ENCODE results near the gene SORBS2.

SORBS2 gene

DNA sequence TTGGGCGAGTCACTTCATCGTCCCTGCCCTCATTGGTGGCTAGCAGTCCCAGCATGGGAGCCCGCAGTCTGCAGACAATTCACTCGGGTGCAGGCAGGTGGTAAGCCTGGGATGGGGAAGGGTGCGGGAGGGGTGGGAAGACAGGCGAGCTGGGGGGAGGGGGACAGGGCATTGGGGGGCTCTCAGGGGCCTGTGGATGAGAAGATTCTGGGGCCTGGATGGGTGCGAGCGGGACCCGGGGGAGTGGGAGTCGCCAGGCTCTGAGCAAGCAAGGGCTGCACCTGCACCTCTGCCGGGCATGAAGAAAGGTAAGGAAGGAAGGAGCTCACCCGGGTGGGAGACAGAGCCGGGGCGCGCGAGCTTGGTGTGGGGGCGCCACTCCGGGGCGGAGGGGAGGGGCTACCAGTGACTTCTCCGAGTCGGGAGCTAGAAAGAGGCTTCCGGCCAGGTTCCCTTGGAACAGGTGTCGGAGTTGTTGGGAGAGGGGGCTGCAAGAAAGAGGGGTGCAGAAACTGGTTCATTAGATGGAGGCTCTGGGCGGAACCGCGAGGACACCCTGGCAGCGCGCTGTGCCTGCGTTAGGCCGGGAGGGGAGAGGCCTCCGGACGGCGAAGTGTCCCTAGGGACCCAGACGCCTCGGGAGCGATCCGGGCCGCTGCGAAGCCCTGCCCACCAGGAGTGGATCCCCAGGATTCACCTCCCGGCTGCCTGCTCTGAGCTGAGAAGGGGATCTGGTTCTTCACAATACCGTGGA is 173.3 kb downstream of the SORBS2 start:
- DNase-seq (ENCODE audit: low read depth in 2 of 2), result no peak

DNA sequence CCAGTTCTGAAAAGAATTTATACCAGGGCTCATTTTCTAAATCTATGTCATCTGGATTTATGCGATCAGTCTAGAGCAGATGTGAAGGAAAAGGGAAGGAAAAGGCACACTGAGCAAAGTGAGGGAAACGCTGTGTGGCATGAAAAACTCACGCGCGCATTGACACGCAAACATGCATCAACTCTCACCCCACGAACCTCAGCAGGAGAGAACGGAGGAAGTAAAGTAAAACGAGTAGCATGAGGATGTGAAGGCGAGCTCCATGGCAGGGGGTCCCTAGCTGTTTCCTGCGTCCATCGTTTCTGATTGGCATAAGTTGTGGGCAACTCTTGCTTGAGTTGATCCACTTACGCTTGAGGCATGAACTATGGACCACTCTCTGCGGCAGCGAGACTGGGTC is 173.9 kb downstream of the SORBS2 start:
- no peak for DNase-seq (ENCODE audit: low read depth in 2 of 2)

DNA sequence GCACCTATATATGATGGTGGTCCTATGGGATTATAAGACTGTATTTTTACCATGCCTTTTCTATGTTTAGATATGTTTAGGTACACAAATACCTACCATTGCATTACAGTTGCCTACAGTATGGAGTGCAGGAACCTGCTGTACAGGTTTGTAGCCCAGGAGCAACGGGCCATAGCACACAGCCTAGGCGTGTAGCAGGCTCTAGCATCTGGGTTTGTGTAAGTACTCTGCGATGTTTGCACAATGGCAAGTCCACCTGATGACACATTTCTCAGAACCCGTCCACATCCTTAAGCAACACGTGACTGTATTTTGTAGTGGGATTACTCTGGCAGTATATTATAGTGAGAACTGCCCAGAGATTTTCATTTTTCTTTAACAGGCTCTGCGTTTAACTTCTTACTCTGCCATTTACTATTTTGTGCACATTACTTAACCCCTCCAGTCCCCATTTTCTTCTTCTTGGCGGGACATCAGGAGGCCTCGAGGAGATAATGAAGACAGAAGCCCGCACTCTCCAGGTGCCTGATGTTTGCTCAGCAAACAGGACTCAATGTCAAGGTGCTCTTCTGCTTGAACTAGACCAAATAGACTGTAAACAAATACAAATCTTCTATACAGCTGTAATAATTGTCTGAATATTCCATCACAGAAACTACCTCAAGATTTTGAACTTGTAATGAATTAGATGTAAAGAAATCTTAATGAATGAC is 174.7 kb downstream of the SORBS2 start:
- DNase-seq (ENCODE audit: low read depth in 2 of 2), result no peak

DNA sequence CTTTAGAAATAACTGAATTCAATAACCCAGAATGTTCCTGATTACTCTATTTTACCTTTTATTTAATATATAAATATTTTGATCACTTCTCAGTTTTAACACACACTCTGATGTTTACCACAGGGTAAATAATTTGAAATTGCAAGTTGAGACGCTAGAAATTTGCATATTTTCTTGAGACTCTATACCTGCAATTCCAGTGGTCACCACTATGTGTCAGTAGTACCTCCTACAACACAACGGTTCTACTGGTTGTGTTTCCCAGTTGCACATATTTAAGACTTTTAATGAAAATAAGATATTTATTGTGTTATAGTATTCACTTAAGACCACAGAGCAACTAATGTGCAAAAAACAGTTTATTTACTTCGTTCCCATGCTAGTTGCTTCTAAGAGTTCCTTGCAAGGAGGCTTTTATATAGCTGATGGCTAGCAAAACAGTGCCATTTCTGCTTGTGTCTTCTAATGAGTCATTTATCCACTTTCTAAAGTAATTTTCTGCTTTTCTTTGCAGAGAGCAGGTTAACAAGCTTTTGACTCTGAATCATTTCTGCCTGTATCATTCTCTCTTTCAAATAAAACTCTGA is 177.8 kb downstream of the SORBS2 start:
- DNase-seq (ENCODE audit: low read depth in 2 of 2), result no peak

DNA sequence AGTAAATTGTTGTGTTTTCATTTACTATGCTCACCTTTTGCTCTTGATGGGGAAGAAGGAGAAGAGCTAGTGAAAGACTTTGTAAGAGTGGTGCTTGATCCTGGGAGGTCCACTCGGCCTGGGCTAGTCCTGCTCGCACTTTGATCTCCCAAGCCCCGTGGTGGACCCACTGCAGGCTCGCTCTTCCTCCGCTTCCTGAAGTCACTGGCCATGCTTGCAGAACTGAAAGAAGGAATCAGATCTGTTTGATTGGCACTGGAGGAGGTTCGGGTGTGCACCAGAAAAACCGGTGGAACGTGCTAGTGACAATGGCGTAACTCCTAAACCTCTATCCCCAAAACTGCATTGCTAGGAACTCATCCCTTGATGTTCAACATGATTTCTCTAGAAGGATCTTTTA is 185.2 kb downstream of the SORBS2 start:
- no peak for DNase-seq (ENCODE audit: low read depth in 2 of 2)

DNA sequence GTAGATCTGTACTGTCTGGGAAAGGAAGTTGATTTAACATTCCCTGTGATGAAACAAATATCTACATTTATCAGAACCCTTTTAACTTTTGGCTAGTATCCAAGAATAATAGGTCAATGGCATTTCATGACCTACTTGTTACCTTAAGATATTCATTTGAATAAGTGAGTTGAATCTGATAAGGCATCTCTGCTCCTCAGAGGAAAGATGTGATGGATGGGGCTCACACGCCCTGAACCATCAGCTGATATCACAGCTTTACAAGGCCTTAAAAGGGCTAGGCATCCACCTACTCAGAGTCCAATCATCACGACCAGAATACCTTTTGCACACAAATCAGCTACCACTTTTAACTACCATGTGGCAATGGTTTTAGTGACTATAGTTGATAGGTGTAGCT is 186.5 kb downstream of the SORBS2 start:
- DNase-seq (ENCODE audit: low read depth in 2 of 2), result no peak

DNA sequence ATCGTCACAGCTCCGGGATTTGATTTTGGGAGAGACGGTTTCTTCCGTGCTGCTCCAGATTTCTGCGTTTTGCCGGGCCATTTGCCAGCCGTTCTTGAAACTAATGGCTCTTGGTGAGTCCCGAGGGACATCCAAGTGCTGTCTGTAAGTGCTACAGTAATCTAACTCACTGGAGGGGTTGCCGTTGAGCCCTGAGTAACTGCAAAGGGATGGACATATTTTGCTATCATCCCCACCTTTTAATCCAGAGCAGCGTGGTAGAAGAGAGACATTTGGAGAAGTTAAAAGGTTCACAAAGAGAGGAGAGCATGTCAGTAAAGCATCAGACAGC is 187.8 kb downstream of the SORBS2 start:
- DNase-seq (ENCODE audit: low read depth in 2 of 2), result no peak

DNA sequence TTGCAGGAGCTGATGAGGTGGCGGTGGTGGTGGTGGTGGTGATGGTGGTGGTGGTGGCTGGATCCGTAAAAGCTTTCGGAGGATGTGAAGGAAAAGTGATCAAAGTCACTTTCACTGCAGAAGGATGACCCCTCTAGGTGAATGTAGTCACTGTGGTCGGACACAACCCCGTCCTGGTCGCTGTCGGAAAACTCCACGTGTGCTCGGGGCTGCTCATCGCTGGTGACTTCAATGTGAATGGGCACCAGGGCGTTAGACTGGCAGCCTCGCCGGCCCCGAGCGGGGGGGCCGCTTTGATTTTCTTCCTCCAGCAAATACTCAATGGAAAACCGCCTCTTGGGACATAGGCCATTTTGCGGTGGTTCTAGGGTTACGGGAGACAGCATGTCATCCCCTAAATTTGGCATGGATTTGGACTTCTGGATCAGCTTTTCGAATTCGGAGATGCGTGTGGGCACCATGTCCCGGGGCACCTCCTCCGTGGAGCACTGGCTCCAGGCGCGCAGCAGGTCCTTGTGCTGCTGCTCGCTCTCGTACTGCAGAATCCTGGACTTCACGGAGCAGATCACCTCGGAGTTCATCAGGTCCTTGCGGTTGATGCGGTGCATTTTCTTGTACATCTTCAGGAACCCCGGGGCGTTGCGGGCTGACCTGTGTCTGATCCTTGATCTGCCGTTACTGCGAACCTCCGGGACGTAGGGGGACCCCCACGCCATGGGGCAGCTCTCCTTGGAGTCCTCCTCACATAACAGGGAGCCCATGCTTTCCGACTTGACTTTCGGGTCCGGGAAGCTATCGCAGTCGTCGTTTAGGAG is 188.3 kb downstream of the SORBS2 start:
- DNase-seq (ENCODE audit: low read depth in 2 of 2), result no peak

DNA sequence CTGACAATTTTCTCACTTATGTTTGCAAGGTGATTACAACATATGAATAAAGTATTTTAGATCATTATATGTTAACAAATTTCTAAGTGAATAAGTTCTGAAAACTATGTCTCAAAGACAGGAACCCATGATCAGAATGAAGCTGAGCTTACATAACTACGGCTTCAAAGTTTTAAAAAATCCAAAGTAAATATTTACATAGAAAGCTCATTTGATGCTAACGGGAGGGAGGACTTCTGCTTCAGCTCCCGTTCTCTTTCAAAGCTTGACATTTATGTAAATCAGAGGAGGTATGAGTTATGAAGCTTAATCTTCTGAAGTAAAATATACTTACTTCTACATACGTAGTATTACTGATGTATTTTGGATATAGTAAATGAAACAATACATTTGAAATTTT is 203.8 kb downstream of the SORBS2 start:
- DNase-seq (ENCODE audit: low read depth in 2 of 2), result no peak

DNA sequence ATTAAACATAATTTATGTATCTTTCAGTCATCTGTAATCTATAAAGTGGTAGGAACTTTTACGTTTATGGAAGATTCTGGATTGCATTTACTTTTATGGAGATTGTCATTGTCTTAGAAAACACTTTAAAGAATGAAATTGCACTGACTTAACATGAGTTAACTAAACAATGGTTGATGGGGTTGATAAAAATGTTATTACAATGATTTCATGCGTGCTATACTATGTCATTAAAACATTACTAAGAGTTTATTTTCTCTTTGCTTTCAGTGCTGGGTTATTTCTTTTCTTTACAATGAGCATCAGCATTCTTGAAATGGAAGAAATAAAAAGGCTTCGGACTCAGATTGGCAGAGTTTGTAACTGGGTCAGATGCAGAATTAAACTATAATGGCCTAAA is 209.6 kb downstream of the SORBS2 start:
- no peak for DNase-seq (ENCODE audit: low read depth in 2 of 2)

DNA sequence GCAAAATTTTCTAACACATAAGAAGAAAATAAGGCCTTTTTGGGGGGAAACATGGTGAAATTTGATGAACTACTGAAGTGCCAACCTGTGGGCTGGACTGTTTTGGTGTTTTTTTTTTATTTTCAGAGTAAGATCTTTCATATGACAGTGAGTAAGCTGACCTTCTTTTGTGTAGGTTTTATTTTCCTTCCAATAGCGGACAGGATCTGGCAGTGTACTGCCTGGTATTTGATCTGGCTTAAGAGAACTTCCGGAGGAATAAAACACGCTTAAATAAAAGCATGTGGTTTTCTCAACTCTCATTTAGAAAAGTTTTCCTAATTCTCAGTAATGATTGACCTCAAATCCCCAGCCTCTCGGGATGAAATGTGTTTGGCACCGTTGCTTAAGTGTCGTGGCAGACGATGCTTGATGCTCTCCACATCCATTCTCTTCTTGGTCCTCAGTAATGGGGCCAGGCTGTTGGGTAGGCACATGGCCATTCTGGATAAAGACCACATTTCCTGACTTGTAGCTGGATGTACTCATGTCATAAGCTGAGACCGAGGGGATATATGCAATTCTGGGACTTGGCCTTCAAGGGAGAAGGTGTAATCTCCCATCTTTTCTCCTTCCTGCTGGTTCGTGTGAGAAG is 211.1 kb downstream of the SORBS2 start:
- DNase-seq (ENCODE audit: low read depth in 2 of 2), result no peak

DNA sequence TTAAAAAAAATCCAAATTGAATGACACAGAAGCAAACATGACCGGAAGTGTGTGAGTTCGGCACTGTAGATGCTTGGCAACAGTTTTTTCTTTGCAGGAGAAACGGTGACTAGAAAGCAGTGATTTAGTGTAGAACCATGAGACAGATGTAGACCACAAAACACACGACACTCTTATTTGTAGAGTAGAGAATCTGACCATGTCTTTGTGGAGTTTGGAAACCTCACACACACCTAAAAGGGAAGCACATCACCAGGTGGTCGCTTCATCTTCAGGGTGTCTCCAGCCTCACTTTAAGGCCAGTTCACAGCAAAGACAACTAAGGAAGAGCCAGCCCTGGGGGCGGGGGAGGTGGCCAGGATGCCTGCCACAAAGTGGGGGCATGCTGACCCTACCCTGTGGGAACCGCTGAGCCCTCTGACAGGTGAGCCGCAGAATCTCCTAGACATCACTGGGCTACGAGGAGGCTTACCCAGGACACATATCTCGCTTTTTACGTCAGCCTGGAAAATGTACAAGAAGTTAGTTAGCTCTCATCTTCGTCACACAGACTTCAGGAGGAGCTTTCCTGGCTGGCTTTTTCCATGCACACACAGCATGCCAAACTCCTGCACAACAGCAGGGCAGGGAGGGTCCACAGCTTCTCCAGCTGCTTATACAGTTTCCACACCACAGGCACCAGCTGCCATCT is 212.3 kb downstream of the SORBS2 start:
- DNase-seq (ENCODE audit: low read depth in 2 of 2), result no peak

DNA sequence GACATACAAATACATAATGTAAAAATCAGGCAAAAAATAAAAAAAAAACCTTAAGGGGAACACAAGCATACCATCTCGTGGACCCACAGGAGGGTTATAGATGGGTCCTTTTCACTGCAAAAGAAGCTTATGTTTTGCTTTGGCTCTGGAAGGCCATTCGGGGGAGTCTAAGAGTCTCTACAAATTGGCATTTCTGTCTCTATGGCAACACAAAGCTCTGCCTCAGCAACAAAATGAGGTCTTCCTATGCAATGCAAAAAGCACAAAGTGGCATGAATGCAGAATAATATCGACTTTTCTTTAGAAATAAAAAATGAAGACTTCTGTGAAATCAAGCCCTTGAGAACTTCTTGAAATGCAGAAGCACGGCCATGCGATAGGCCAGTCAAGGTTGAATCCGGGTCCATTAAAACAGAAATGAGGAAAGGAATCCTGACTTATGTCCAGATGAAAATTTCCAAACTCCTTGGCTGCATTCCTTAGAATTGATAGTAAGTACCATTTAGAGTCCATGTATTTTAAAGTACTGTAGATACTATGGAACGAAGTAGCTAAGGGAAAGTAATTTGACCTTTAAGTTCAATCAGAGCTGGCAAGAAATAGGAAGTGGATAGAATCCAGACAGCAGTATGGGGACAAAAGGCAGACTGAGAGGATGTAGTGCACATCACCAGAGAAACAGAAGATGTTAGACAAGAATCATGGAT is 213.0 kb downstream of the SORBS2 start:
- DNase-seq (ENCODE audit: low read depth in 2 of 2), result no peak

DNA sequence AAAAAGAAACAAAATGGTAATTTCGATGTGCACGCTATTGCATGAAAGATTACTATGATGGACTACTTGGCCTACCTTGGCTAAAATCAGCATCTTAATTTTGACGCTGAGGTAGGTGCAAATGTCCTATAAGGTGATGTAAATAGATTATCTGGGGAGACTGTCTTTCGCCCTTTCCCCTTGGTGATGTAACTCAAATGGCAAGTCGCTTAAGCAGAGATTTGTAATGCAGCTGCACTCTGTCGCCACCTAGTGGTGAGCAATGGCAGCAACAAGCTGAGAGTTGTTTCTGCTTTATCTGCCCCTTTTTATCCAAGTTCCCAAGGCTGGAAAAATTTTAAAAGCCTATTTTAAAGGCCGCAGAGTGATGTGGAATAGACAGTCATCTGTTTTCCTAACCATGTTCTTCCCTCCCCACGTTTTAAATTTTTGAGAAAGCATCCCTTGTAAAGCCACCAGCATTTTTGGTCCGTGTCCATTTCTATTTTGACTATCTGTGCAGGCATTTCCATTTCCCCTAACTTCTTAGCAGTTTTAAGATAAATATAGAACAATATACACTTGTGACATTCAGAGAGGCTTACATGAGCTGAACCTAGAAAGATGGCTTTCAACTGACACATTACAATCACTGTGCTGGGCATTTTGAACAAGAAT is 214.3 kb downstream of the SORBS2 start:
- DNase-seq (ENCODE audit: low read depth in 2 of 2), result peak; percentile 38 to 48

DNA sequence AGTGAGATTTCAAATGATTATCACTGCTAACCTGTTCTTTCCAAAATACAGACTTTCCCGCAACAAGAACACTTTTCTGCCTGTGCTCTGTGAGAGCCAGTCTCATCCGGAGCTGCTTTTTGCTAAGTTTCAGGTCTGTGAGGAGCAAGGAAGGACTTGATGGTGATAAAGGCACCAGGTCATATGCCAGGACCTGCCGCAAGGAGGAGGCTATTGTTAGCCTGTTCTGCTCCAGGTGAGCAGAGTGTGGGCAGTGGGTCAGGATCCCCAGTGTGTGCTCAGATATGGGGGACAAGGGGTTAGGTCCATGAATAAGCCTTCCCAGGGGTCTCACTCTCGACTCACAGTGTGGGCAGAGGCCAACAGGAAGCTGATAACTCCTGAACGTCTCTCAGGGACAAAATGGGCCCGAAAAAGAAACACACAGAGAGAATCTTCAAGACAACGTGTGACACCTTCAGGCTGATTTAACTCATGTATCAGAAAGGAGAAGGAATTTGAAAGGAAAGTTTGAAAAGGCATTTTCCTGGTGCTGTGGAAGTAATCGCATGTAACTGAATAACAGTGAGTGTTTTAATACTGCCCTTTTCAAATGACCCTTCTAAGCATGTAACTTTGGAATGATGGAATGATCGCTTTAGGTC is 219.0 kb downstream of the SORBS2 start:
- no peak for DNase-seq (ENCODE audit: low read depth in 2 of 2)

DNA sequence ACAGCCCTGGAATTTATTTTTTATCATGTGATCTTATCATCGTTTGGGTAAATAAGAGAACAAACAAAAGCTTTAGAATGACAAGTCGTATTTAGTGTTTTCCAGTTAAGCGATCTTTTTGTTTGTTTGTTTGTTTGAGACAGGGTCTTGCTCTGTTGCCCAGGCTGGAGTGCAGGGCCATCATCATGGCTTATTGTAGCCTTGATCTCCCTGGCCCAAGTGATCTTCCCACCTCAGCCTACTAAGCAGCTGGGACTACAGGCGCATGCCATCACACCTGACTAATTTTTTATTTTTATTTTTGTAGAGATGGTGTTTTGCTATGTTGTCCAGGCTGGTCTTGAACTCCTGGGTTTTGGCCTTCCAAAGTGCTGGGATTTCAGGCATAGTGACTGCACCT is 219.6 kb downstream of the SORBS2 start:
- no peak for DNase-seq (ENCODE audit: low read depth in 2 of 2)

DNA sequence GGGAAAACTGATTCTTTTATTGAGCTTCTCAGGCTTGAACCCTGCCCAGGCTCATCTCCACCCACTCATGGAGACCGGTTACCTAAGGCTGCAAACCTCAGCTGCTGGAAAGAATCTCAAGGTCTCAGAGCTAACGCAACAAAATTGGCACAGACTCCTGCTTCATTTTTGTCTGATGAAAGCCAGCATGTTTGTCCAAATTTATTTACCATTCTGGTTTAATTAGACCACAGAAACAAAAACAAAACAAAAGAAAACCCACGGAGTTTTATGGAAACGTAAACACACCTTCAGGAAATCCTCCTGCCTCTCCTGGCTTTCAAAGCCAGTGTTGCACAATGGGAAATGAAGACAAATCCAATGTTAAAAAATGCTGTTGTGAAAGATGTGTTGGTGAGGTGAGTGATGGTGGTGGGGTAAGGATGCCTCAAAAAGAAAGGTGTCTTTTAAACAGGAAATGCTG is 220.3 kb downstream of the SORBS2 start:
- no peak for DNase-seq (ENCODE audit: low read depth in 2 of 2)

DNA sequence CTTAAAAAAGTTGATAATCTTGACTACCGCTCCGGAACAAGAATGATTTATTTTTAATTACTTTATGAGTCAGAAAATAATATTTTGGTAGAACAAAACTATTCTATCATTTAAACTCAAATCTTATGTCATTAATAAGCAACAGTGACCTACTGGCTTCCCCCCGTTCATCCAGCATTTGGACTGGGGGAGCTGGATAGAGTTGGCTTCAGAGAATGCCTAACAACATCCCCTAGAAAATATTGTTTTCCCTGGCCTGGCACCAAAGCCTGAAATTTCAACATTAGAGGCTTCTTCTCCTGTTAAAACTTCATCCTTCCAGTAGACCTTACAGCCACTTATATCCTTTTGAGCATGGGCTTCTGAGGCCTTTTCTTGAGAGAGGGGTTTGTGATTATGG is 221.0 kb downstream of the SORBS2 start:
- no peak for DNase-seq (ENCODE audit: low read depth in 2 of 2)

DNA sequence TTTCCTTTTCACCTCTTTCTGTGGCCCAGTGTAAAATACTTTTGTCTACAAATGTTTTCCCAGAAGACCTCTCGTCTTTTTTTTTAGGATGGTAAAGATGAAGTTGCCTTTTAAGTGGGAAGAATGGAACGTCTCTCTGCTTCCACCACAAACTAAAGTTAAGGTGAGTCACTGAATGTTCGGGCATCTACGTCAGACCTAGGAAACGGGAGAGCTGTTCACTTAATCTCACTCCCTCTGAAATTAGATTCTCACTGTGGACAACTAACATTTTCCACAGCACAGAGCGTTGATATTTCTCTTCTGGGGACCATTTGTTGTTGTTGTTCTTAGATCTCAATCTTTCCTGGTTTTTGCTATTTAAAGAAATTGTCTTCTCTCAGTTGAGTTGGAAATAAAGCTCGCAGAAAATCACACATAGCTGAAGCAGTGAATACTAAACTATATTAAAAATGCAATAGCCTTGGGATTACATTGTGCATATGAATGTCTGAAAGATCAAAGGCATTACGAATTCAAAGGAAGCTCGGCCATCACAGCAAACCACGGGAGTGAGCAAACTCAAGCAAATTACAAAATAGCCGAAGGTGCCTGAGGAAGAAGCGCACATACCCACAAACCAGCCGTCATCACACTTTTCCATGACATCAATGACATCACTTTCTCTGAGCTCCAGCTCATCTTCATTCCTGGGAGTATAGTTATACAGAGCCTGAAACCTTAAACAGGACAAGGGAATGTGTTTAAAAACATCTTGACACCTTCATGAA is 222.7 kb downstream of the SORBS2 start:
- DNase-seq (ENCODE audit: low read depth in 2 of 2), result no peak

Data from stimulated activated CD4-positive, alpha-beta T cell treated with anti-CD3 and anti-CD28 coated beads, Interleukin-15, amount 100 ng/mL, for 48 hours (primary cell).